Stomach (tissue), 9 donors: Measurements from ENCODE around the gene CD80. TPM values are rescaled to one million over a fixed set of nuclear protein-coding genes. Genes with fewer than 3 reads are reported as not detected.

Source experiments
- DNase-seq, 2 donors: peaks; one replicate each; pipeline versions ENCODE4 v3.0.0 to v3.0.0-alpha.2; 2013 to 2019
- H3K27ac ChIP-seq, 5 donors: fragments of 200-600 bp in 4 of 5; sonication (generic) in 4 of 5; one replicate each; pipeline ENCODE4 v1.5.1; 2013 to 2019; ENCODE audit warnings: mild to moderate bottlenecking in 1 of 5, moderate library complexity in 1 of 5
- H3K27me3 ChIP-seq, 3 donors: fragments of 200-600 bp; sonication (generic); one replicate each; pipeline ENCODE4 v1.5.1; 2017 to 2019; ENCODE audit warnings: mixed run types in 1 of 3
- H3K36me3 ChIP-seq, 4 donors: fragments of 200-600 bp; sonication (generic); 1 replicate in 3 of 4; 2 replicates in 1 of 4; pipeline ENCODE4 v1.5.1; 2016 to 2019
- H3K4me1 ChIP-seq, 4 donors: fragments of 200-600 bp; sonication (generic); one replicate each; pipeline ENCODE4 v1.5.1; 2016 to 2019
- H3K4me3 ChIP-seq, 4 donors: fragments of 200-600 bp; sonication (generic) in 3 of 4; one replicate each; pipeline ENCODE4 v1.5.1; 2016 to 2019; ENCODE audit warnings: mild to moderate bottlenecking in 1 of 4
- H3K9me3 ChIP-seq, 4 donors: fragments of 200-600 bp; sonication (generic); one replicate each; pipeline ENCODE4 v1.5.1; 2016 to 2019
- EP300 ChIP-seq: sonication (generic); formaldehyde crosslinking; IDR thresholded peaks from one replicate; pipeline ENCODE4 v1.6.1; 2017; ENCODE audit warnings: antibody characterized with exemption
- POLR2A ChIP-seq, 4 donors: fragments of 450-650 bp; IDR thresholded peaks; one replicate each; pipeline ENCODE4 v1.6.1; 2016; ENCODE audit warnings: antibody characterized with exemption in 4 of 4, control low read depth in 2 of 4, mild to moderate bottlenecking in 1 of 4, moderate library complexity in 1 of 4
- POLR2AphosphoS5 ChIP-seq, 3 donors: sonication (generic); formaldehyde crosslinking; IDR thresholded peaks; one replicate each; pipeline ENCODE4 v1.6.1; 2016; ENCODE audit warnings: antibody characterized with exemption in 3 of 3
- WGBS, 5 donors: extraction: QIAGEN DNeasy Blood & Tissue Kit in 3 of 5; methylation state at CpG; one replicate each; pipeline versions ENCODE4 v1.1.5 to v1.1.7; 2013 to 2018; 5-methylcytosine and 5-hydroxymethylcytosine counted together
- intact Hi-C: fragments of 100-400 bp; cut with DNase I; formaldehyde crosslinking; loops from one replicate; pipeline ENCODE4 v1.15.1; 2023; ENCODE audit warnings: low total_unique reads
- polyA plus RNA-seq, 3 donors: library from polyadenylated mRNA; stranded (reverse); fragments of 200-250 nt; gene quantifications; one replicate each; pipeline ENCODE4 v1.2.3, GENCODE V29; 2013
- total RNA-seq, 5 donors: library from RNA; depleted of rRNA; stranded (reverse); fragments of >200 nt; gene quantifications; one replicate each; pipeline versions ENCODE4 v1.1.0 to v1.2.3, GENCODE V29; 2014 to 2016
- TF ChIP-seq, protein P1 (sequence below), 7 experiments: fragments of 450-650 bp in 4 of 7; fragments of 200-600 bp in 3 of 7; sonication (generic) in 3 of 7; IDR thresholded peaks; one replicate each; pipeline ENCODE4 v1.5.1; 2016 to 2019; ENCODE audit warnings: antibody characterized with exemption in 7 of 7, control low read depth in 2 of 7, mild to moderate bottlenecking in 1 of 7
- donor health status: healthy with polysubstance abuse.
- donor health status: Bipolar disorder and iron deficiency.
- donor health status: healthy.

The CD80 gene
- total and polyA plus RNA-seq, 8 donors, result 0.14 to 9.9 (median 0.40) TPM; not detected in 2

GRCh38 chr3:119494597-119494996, 64.8 kb downstream of the CD80 start:
- TF ChIP-seq POLR2AphosphoS5 (IDR thresholded peaks at IDR 0.05), result no peak
- TF ChIP-seq EP300, result no peak
- TF ChIP-seq, protein P1, sequence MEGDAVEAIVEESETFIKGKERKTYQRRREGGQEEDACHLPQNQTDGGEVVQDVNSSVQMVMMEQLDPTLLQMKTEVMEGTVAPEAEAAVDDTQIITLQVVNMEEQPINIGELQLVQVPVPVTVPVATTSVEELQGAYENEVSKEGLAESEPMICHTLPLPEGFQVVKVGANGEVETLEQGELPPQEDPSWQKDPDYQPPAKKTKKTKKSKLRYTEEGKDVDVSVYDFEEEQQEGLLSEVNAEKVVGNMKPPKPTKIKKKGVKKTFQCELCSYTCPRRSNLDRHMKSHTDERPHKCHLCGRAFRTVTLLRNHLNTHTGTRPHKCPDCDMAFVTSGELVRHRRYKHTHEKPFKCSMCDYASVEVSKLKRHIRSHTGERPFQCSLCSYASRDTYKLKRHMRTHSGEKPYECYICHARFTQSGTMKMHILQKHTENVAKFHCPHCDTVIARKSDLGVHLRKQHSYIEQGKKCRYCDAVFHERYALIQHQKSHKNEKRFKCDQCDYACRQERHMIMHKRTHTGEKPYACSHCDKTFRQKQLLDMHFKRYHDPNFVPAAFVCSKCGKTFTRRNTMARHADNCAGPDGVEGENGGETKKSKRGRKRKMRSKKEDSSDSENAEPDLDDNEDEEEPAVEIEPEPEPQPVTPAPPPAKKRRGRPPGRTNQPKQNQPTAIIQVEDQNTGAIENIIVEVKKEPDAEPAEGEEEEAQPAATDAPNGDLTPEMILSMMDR (IDR thresholded peaks at IDR 0.05), result no peak
- no peak for TF ChIP-seq POLR2A (IDR thresholded peaks at IDR 0.05)
- intact Hi-C loops, result no loop called here
- Histone ChIP-seq H3K4me3 (no peak overlapping the region), H3K27me3 (no peaks in the 10 kb centered on the region), H3K4me1 (peaks cover 11 to 15% (median 14%) of the 10 kb centered on the region in 4 donors), H3K9me3 (no peaks in the 10 kb centered on the region), H3K27ac (no peak overlapping the region), H3K36me3 (peaks cover 0 to 24% (median 21%) of the 10 kb centered on the region in 4 donors)
- WGBS, 5 donors, result 59 to 75% (median 70%) methylated on average over 2 of the region's 2 CpGs
- no peak for DNase-seq

GRCh38 chr3:119492810-119493209, 66.6 kb downstream of the CD80 start:
- intact Hi-C loops, result no loop called here
- Histone ChIP-seq H3K9me3 (no peaks in the 10 kb centered on the region), H3K4me3 (no peak overlapping the region), H3K4me1 (peaks cover 6 to 9% (median 8%) of the 10 kb centered on the region in 4 donors), H3K36me3 (peaks cover 0 to 40% (median 39%) of the 10 kb centered on the region in 4 donors), H3K27ac (no peak overlapping the region), H3K27me3 (no peaks in the 10 kb centered on the region)
- 93 to 94% (median 94%) methylated on average over 3 of the region's 3 CpGs for WGBS, 5 donors
- no peak for DNase-seq
- TF ChIP-seq, protein P1 (IDR thresholded peaks at IDR 0.05), result no peak
- TF ChIP-seq POLR2A (IDR thresholded peaks at IDR 0.05), result no peak
- no peak for TF ChIP-seq POLR2AphosphoS5 (IDR thresholded peaks at IDR 0.05)
- TF ChIP-seq EP300, result no peak

DNA sequence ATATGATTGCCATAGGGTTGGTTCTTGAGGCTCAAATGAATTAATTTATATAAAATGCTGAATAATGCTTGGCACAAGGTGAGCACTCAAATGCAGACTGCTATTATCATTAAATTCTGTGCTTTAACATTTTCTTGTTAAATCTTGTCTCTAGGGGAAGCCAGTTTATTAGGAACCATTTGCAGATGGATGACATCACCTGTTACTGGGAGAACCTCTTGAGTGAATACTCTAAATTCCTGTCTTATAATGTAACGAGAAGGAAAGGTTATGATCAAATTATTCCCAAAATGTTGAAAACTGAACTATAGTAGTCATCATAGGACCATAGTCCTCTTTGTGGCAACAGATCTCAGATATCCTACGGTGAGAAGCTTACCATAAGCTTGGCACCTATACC, 67.3 kb downstream of the CD80 start:
- H3K27ac ChIP-seq, result no peak overlapping the region
- H3K9me3 ChIP-seq, result no peaks in the 10 kb centered on the region
- H3K27me3 ChIP-seq, result no peaks in the 10 kb centered on the region
- peaks cover under 1 to 46% (median 45%) of the 10 kb centered on the region in 4 donors for H3K36me3 ChIP-seq
- H3K4me1 ChIP-seq, result peaks cover 0 to 2% (median under 1%) of the 10 kb centered on the region in 4 donors
- TF ChIP-seq, protein P1 (IDR thresholded peaks at IDR 0.05), result no peak
- no peak for TF ChIP-seq POLR2AphosphoS5 (IDR thresholded peaks at IDR 0.05)
- TF ChIP-seq EP300, result no peak
- TF ChIP-seq POLR2A (IDR thresholded peaks at IDR 0.05), result no peak
- no peak overlapping the region for H3K4me3 ChIP-seq
- no peak for DNase-seq
- WGBS, 5 donors, result 89 to 99% (median 94%) methylated on average over 2 of the region's 2 CpGs
- intact Hi-C loops, result no loop called here

DNA sequence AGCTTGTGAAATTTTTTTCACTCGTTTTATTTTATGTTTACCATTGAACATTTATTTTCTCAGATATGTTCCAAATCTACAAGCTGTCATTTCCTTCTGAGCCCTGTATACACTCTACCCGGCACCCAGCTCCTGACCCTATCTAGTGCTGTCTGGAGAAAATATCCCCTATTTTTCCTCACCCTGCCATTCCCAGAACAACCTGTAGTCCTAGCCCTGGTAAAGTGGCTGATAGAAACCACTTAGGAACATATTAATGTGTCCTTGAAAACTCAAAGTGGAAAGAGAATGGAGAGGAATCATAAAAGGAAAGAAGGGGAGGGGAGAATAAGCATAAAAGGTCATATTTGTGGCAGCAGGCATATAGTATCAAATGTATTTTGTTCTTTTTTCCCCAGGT, 69.3 kb downstream of the CD80 start:
- Histone ChIP-seq H3K9me3 (no peaks in the 10 kb centered on the region), H3K27ac (no peak overlapping the region), H3K27me3 (no peaks in the 10 kb centered on the region), H3K36me3 (peaks cover 14 to 66% (median 65%) of the 10 kb centered on the region in 4 donors), H3K4me1 (no peaks in the 10 kb centered on the region), H3K4me3 (no peak overlapping the region)
- no peak for TF ChIP-seq EP300
- 88 to 94% (median 92%) methylated on average over 2 of the region's 2 CpGs for WGBS, 5 donors
- no peak for DNase-seq
- intact Hi-C loops, result no loop called here

DNA sequence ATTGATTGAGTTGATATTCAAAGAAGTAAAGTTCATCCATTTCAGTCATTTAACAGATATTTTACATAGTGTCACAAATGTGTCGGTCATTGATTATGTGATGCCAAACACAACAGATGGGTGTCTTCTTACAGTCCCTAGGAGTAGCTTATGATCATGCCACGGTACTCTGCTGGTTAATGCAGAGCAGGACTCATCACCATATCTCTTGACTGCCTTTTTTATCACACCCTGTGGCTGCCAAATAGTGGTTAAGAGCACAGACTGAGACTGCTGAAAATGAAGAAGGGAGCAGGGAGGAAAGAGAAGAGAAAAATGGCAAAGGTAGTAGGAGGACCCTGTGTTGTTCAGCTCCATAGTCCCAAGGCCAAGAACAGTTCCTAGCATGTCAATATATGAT, 73.9 kb downstream of the CD80 start:
- peaks cover 22 to 89% (median 85%) of the 10 kb centered on the region in 4 donors for H3K36me3 ChIP-seq
- no peak overlapping the region for H3K27ac ChIP-seq
- H3K4me1 ChIP-seq, result no peaks in the 10 kb centered on the region
- H3K9me3 ChIP-seq, result no peaks in the 10 kb centered on the region
- TF ChIP-seq, protein P1 (IDR thresholded peaks at IDR 0.05), result no peak
- no peak for TF ChIP-seq POLR2AphosphoS5 (IDR thresholded peaks at IDR 0.05)
- TF ChIP-seq POLR2A (IDR thresholded peaks at IDR 0.05), result no peak
- TF ChIP-seq EP300, result no peak
- H3K4me3 ChIP-seq, result no peak overlapping the region
- 91 to 99% (median 92%) methylated on average over 2 of the region's 2 CpGs for WGBS, 5 donors
- intact Hi-C loops, result no loop called here
- no peaks in the 10 kb centered on the region for H3K27me3 ChIP-seq
- no peak for DNase-seq
